GM19397 (cell line): ENCODE data around the gene DGKI.
"Not testable (repeated sequence)": the region's sequence is repeated elsewhere in the genome, so short reads cannot be mapped to it uniquely, and the experiment has no call there.

Experiments
- ATAC-seq: cut with Tn5 transposase; IDR thresholded peaks from one replicate; pipeline ENCODE4 v1.9.1; 2021; ENCODE audit warnings: mild to moderate bottlenecking, moderate library complexity; ENCODE audit not compliant: unreplicated experiment

DGKI gene

DNA sequence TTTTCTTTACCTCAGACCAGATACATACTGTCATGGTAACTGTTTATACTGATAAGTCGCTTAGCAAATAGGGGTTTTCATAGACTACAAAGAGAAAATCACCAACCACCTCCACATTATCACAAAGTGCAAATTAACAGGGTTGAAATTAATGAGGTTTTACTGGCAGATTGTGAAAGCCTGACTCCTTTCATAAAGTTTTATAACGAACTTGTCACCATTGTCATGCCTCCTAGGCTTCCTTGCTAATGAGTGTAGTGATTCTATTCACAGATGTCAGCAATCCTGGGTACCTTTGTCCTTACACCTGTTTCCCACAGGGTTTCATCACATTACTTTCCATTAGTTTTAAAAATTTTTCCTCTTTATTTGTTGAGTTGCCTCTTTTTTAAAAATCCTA lies 361.0 kb downstream of the DGKI start:
- no peak for ATAC-seq

DNA sequence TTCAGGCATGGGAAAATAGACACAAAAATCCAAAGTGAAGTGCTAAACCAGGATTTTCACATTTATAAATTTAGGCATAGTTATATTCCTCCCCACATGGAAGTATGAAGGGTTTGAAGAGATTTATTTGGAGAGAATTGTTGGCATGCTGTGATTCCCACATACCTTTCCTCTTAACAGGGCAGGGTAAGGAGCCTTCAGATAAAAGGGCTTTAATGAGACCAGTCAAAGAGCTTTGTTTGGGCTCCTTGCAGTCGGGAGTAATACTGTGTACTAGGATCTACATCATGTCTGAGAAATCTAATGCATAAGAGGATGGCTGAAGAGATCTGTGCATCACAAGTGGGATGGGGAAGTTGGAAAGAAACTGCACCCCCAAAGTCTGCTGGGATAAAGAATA lies 362.4 kb downstream of the DGKI start:
- ATAC-seq: no peak

DNA sequence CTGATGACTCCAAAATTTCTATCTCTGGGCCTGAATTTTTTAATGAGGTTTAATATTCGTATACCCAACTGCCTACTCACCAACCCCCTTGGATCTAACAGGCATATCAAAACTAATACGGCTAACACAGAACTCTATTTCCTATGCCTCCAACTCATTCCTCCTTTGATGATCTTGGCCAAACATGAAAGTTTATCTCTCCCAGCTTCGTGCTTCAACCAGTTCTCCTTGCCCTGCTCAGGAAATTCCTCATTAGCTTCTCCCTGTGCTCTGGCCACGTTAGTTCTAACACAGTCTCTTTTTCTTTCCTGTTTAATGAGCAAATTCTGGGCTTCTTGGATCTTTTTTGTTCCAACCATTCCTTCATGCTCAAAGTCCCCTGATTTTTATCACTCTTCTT lies 364.3 kb downstream of the DGKI start:
- no peak for ATAC-seq

DNA sequence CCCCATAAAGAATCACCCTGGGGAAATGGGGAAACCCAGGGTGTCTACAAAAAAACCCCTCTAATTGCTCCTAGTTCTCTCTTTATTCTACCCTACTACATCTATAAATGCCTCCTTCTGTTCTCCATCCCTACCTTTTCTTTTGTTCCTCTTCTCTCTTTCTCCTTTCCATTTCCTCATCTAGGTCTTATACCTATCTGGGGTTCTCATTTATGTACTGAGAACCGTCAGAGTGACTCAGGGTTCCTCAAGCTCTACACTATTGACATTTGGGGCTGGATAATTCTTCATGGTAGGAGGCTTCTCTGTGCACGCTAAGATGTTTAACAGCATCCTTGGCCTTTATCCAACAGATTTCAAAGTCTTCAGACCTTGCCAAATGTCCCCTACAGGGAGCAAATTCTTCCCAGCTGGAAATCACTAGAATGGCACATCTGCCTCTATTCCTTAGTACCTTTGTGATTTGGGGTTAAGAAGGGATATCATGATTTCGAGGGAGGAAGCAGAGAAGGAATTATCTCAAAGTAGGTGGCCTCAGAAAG lies 365.9 kb downstream of the DGKI start:
- ATAC-seq: no peak

DNA sequence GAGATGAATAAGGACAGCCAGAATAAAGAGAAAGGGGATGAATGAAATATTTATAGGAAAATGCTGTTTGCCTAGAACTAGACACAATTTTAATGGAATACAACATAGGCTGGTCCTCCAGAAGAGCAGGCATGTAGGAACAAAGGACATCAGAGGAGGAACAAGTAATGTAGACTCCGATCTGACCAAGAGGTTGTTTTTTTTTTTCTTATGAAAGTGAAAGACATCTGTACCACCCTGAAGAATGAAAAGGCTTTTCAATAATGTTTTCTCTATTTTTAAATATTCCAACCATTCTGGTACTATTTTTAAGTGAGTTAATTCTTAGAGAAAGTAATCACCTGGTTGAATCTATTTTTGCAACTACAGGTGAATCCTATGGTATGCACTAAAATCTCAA lies 366.4 kb downstream of the DGKI start:
- ATAC-seq: no peak

DNA sequence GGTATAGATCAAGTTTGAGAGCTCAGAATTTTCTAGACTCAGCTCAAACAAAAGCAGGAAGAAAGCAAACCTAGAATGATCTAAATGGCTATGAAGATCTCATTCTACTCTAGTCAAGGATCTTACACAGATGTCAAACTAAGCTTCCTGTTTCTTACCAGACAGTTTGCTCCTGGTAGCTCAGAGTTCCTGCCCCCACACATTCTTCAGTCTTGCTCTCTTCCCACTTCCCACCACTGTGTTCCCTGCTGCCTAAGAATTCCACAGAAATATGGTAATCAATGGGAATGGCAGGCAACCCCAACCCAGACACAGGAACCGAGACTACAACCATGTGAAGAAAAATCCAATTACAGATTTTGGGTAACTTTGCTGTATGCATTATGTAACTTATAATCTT lies 369.8 kb downstream of the DGKI start:
- ATAC-seq: no peak

DNA sequence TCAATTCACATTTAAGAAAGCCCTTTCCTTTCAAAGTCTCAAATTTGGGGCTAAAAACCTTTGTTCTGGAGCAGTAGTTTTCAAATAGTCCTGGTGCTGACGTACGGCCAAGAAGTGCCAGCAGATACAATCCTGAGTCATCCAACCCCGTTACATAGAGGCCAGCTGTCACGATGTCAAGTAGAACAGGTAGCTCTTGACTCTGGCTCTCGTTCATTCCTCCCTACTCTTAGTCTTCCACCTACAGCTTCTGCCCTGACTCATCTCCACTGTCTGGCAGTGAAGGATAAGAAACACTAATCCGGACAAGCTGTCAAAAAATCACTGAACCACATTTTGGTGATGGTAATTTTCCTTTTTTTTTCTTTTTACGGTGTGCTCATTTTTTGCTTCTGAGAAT lies 370.8 kb downstream of the DGKI start:
- ATAC-seq: no peak

DNA sequence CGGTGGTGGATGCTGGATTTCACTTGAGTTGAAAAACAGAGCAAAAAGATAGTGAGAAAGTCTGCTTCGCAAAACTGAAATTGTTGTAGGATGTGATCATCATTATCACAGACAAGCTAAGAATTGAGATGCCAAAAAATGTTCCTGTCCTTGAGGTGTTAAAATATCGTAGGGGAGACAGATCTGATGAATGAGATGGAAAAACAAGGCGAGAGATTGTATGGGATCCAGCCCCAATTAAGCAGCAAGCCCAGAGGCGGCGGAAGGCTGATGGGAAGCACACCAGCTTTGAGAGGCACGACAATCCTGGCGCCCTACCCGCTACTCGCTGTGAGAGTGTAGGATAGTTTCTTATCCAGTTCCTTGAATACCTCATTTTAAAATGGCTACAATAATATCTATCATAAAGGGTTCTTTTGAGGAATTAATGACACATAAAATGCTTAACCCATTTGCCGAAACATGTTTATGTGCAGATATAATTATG lies 372.2 kb downstream of the DGKI start:
- no peak for ATAC-seq

DNA sequence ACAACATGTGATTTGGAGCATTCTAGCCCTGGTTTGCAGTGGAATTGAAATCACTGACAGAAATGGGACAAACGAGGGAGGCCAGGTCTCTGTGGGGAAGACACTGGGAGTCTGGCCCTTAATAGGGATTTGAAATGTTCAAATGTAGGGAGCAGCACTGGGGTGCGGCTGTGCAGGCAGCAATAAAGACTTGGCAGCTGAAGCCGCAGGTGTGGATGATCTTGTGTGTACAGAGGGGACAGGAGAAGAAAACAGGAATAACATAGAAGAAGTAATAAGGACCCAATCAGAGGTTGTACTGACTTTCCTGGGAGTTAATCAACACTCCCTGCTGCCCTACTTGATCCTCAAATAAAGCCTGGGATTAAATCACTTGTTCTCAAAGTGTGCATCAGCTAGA lies 375.6 kb downstream of the DGKI start:
- ATAC-seq: no peak

DNA sequence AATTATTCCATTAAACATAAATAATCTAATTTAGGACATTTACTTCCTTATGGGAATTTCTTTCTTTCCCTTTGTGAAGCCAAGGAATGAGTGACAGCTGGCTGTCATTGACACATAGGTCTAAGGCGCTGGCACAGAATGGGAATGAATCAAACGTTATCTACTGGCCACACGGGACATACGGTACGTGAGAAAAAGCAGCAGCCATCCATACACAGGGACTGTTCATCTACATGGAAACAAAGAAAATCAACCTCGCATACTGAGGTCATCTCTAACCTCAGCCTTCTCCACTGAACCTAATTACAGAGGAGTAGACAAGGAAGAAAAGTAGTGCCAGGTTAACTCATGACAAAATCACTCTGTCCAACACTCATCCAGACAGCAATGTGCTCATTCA lies 376.9 kb downstream of the DGKI start:
- no peak for ATAC-seq

DNA sequence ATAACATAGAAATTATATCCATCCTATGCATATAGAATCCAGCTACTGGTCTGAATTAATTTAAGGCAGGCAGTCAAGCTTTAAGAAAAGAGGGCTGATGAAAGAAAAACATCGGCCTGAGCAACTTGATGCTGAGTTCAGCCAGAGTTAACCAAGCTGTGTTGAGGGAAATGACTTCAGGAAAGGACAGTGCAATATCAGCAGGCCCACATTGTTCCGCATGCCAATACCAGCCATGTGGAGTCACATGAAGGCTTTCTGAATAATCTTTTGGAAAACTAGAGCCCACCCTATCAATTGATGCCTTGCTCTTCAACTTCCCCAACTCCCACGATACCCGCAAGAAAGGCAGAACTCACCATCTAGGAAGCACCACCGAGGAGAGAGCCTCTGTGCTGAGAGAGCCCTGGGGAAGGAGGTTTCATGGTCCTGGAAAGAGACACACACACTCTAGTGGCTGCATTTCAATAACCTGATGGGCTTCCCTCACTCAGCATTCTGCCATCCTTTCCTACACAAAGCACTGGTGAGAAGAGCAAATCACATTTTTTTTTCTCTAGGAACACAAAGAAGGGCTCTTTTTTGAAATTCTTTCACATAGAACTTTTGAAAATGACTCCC lies 377.5 kb downstream of the DGKI start:
- ATAC-seq: no peak

DNA sequence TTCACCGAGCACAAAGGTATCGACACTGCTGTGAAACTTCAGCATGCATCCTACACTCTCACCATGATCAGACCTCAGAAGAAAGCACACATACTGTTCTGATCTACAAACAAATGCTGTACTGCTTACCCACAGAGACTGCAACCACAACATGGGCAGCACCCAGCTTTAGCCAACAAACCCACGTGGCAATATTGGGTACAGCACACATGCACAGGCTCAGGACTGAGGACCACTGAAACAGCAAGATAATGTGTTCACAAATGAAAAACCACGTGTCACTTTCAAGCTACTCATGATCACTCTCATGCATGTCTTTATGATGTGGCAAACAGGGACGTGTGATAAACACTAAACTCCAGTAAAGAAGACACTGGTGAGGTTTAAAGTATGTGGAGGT lies 383.9 kb downstream of the DGKI start:
- no peak for ATAC-seq

DNA sequence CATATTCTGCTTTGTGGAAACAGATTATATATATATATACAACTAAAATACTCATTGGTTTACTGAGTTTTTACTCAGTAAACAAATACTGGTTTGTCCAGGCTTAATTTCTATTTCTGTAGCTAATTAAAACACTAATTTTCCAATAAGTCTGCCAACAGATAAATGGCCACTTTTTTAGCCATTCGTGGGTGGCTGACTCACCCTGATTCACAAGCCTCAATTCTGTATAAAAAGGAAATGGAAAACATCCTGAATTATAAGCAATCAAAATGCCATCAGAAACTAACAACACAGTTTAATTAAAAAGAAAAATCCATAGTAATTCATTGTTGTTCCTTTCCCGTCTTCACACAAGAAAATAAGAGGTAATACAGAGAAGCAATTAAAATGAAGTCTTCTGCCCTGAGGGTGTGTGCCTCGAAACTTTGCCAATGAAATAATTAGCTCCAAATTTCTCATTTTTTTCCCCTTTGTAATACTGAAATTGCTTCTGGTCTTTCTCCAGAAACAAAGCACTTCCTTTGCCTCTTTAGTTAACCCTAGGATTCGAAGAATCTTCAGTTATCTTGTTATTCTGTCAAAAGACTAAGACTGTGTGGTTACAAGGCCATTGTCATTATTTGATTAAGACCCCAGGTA lies 384.6 kb downstream of the DGKI start:
- ATAC-seq: no peak

DNA sequence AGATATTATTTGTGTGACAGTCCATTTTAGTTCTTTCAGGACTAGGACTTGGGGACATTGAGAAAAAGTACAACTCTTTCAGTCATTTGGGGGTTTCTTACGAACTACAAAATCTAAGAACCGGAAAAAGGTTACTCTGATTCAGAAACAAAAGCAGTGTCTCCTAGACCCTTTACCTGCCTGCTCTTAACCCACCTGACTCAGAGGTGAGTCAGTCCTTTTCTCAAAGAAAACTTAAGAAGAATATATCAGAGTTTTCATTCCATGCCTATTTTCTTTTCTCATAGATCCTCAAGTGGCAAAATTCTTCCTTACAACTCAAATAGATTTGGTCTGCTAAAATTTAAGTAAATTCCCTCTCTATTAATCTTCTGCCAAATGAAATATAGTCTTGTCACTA lies 388.4 kb downstream of the DGKI start:
- ATAC-seq: no peak

DNA sequence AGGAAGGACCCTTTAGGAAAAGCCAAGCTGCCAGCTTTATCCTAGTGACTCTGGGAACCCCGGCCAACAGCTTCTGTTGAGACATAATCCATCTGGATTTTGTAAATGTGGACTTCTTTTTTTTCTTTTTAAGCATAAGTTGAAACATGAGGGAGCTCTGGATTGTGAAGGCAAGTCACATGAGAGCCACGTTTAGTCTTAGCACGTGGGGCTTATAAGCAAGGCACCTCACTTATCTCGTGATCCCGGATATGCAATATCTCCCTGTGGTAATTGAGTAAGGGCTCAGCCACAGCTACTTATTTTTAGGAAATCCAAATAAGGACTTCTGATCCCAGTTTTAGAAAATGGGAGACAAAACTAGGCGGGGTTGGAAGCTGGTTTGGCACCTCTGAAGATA lies 392.0 kb downstream of the DGKI start:
- ATAC-seq: no peak

DNA sequence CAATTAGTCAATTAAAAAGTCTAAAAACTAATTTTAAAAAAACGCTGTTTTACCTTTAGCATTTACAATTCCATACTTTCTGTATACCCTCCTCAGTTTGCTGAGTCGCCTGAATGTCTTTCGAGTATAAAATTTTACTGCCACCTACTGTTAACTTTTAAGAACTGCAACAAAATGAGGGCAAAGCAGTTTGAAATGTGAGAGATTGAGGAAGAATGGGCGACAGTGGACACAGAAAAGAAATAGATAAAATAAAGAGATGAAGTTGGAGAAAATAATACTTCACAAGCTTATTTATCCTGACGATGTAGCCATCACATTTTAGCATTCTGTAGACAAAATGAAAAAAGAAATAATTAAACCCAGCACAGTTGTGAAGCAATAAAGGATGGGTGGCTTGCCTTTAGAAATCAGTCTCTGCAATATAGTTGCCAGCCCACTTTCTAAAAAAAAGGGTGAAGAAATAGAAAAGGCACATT lies 392.5 kb downstream of the DGKI start:
- ATAC-seq: no peak

DNA sequence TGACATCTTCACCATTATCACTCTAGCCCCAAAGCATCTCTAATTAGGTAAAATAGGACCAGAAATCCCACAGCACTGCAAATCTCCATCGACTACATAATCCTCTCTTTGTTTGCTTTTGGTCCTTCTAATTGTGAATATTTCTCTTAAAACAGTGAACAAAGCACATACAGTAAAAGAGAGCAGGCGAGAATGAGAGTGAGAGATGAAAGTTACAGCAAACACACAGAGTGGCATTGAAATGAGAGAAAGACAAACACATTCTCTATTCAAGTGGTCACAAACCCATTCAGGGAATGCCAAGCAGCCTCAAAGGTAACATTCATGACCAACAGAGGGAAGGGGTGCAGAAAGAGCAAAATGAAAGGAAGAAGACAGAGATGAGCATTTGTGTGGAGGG lies 393.4 kb downstream of the DGKI start:
- ATAC-seq: no peak

DNA sequence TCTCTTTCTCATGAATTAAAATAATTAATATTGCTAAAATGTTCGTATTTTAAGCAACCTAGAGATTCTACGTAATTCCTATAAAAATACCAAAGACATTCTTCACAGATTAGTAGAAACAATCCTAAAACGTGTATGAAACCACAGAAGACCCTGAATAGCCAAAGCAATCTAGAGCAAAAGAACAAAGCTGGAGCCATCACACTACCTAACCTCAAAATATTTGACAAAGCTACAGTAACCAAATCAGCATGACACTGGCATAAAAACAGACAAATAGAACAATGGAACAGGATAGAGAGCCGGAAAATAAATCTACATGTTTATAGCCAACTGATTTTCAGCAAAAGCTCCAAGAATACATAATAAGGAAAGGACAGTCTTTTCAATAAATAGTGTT lies 397.8 kb downstream of the DGKI start:
- no peak for ATAC-seq

DNA sequence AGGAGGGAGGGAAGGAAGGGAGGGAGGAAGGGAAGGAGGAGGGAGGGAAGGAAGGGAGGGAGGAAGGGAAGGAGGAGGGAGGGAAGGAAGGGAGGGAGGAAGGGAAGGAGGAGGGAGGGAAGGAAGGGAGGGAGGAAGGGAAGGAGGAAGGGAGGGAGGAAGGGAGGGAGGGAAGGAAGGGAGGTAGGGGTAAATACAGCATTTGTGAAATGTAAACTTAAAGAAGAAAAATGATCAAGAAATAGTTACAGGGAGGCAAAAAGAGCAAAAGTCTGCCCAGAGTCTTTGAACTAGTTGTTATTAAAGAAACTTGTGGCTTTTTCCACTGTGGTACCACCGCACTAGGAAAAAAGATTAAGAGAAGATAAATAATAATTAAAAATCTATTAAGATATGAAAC lies 398.2 kb downstream of the DGKI start:
- not testable (repeated sequence) for ATAC-seq

DNA sequence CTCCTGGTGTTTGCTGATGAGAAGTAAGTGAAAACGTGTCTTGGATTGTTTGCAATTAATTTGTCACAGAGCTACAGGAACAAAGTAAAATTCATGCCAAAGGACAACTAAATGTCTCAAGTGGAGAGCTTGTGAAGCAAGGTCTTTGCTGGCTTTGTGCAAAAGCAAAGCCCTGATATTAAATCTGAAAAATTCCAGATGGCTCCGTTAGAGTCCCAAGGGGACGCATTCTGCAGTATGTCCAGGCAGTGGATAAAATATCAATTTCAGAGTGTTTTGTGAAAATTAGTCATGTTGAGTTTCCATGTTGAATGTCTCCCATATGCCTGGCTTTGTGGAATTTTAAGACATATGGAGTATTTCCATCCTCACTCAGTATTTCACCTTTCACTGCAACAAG lies 400.7 kb downstream of the DGKI start:
- no peak for ATAC-seq

DNA sequence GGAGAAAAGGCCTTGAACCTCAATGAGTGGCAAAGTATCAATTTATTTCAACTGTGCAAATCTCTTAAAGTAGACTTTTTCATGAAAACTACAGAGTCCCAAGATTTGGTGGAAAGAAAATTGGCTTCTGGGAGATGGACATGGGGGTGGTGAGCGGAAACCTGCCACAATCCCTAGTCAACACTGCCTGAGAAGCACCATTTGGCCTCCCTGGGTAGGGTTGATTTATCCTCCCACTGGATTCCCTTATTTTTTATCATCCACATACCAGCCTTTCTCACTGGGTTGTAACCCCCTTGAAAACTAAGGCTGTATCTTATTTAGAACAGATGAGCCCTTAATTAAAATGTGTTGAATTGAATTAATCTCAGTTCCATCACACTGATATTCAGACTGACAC lies 401.5 kb downstream of the DGKI start:
- no peak for ATAC-seq

DNA sequence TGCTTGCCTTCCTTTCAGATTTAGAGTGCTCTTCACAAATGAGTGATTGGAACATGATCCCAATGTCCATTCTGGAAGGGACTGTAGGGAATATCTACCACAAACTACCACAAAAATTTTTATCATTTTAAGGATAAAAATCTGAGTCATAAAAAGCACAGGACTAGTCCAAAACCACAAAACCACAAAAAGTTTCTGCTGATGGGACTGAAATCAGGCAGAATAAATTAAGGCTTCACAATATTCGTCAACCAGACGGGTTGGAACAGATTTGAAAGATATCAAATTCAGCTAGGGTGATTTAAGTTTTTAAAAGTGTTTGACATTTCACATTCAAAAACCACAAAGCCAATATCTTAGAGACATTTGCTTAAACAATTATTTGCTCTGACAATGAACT lies 403.2 kb downstream of the DGKI start:
- ATAC-seq: no peak

DNA sequence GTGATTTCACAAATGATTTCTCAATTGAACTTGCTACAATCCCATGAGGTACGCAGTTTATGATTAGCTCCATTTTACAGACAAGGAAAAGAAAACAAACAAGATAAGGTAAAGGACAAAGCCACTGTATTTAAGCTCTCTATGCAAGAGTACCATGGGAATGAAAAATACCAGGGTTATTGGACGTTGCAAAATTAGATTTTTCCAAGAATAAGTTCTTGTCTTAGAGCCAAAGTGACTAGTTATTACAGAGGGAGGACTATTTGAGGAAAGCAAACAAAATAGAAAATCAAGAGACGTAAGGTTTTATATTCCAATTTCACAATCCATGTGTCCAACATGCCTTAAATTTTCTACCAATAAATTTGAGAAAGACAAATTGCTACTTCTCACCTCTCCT lies 405.3 kb downstream of the DGKI start:
- no peak for ATAC-seq
